H1 (cell line): Measurements from ENCODE around the gene ZNF521.

Experiments
- CTCF ChIP-seq, 3 experiments: IDR thresholded peaks; 1 replicate in 2 of 3; 2 replicates in 1 of 3; pipeline versions ENCODE4 v1.5.1 to v1.6.1; 2011; ENCODE audit warnings: low read length in 3 of 3, mild to moderate bottlenecking in 3 of 3, inconsistent platforms in 2 of 3, low read depth in 1 of 3, moderate library complexity in 1 of 3; ENCODE audit not compliant: insufficient read depth in 1 of 3; ENCODE audit errors: control extremely low read depth in 1 of 3
- EZH2 ChIP-seq: fragments of 200-600 bp; sonication (generic); IDR thresholded peaks from 2 replicates; pipeline ENCODE4 v1.7.1; 2012; ENCODE audit warnings: low read depth, mild to moderate bottlenecking, moderate library complexity, low read length, inconsistent platforms; ENCODE audit not compliant: severe bottlenecking
- JUND ChIP-seq: IDR thresholded peaks from 2 replicates; pipeline ENCODE4 v1.6.1; 2011; ENCODE audit warnings: mild to moderate bottlenecking, improper control_type of control experiment, low read length
- POU5F1 ChIP-seq: IDR thresholded peaks from 2 replicates; pipeline ENCODE4 v1.6.1; 2011; ENCODE audit warnings: low read depth, mild to moderate bottlenecking, low read length, moderate library complexity
- RAD21 ChIP-seq, 2 experiments: IDR thresholded peaks in 1 of 2; conservative IDR thresholded peaks in 1 of 2; 2 replicates each; pipeline ENCODE4 v1.6.1; 2011; ENCODE audit warnings: low read depth in 2 of 2, low read length in 2 of 2, improper control_type of control experiment in 1 of 2, inconsistent platforms in 1 of 2, mild to moderate bottlenecking in 1 of 2, moderate library complexity in 1 of 2
- TAF1 ChIP-seq: IDR thresholded peaks from 2 replicates; pipeline ENCODE4 v1.6.1; 2011; ENCODE audit warnings: mild to moderate bottlenecking, low read depth, low read length
- TEAD4 ChIP-seq: IDR thresholded peaks from 2 replicates; pipeline ENCODE4 v1.6.1; 2012; ENCODE audit warnings: low read depth, low read length, inconsistent platforms, mixed read lengths

DNA sequence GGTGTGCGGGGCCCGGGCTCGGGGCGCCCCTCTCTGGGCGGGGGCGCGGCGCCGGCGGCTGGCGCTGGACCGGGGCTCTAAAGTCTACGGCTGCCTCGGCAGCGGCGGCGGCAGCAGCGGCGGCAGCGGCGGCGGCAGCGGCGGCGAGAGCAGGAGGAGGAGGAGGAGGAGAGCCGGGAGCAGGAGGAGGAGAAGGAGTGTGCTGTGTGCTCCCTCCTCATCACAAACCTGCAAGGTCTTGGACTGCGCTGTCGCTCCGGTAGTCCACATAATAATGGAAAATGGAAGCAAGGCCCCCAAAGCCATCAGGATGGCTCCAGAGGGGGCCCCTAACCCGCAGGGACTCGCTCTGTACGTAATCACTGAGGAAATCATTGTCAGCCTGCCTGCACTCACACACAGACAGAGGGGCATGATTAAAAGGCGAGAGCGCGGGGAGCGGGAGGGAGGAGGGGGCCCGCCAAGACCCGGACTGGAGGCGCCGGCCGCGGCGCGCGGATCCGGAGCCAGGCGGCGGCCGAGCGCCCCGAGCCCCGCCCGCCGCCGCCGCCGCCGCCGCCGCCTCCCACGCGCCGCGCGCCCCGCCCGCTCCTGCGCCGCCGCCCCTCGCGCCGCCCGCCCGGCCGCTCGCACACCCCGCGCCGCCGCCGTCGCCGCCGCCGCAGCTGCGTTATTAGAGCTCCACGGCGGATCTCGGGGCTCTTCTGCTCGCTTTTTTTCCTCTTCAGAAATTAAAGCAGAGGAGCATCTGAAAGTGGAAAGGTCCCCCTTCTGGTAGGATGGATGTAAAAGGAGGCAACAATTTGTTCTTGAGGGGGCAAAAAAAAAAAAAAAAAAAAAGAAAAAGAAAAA is at the start of gene ZNF521:
- no peak for TF ChIP-seq TEAD4
- no peak for TF ChIP-seq JUND
- peak; percentile 29 to 31; a peak in 3 of 4 replicates for TF ChIP-seq RAD21 (IDR thresholded peaks at IDR 0.05 in 1 of 2, conservative IDR thresholded peaks at IDR 0.05 in 1 of 2; ENCODE audit: low read depth in 2 of 2, low read length in 2 of 2)
- no peak; a peak in 1 of 4 replicates for TF ChIP-seq CTCF (IDR thresholded peaks at IDR 0.05; ENCODE audit: control extremely low read depth in 1 of 3, insufficient read depth in 1 of 3, low read depth in 1 of 3, low read length in 3 of 3)
- TF ChIP-seq POU5F1: no peak
- TF ChIP-seq EZH2: no peak
- TF ChIP-seq TAF1: peak; percentile 63; the same call in 1 of the 2 replicates
